ENCODE results near the gene P2RY6. TPM values are rescaled to one million over a fixed set of nuclear protein-coding genes. Genes with fewer than 3 reads are reported as not detected.
"Not testable (repeated sequence)": the region's sequence is repeated elsewhere in the genome, so short reads cannot be mapped to it uniquely, and the experiment has no call there.

The P2RY6 gene
- total RNA-seq, 1 donor from 2014 or later, result 0.74 TPM

GRCh38 chr11:73270016-73270854 lies 1.9 kb upstream of the P2RY6 start:
- H3K27me3 Mint-ChIP-seq (ENCODE audit: unreplicated experiment), result peaks cover 14% of the 10 kb centered on the region
- no peak overlapping the region for H3K27ac Mint-ChIP-seq (ENCODE audit: unreplicated experiment)
- H3K4me3 Mint-ChIP-seq (ENCODE audit: unreplicated experiment), result no peak overlapping the region
- no peaks in the 10 kb centered on the region for H3K36me3 Mint-ChIP-seq (ENCODE audit: low read depth, unreplicated experiment)
- no peaks in the 10 kb centered on the region for H3K9me3 Mint-ChIP-seq (ENCODE audit: unreplicated experiment)
- no peak for TF ChIP-seq CTCF (IDR thresholded peaks at IDR 0.05; ENCODE audit: unreplicated experiment)
- DNase-seq (ENCODE audit: low spot score), result no peak
- H3K4me1 Mint-ChIP-seq (ENCODE audit: unreplicated experiment), result peaks cover 29% of the 10 kb centered on the region

GRCh38 chr11:73270855-73271477 lies 1.2 kb upstream of the P2RY6 start:
- H3K36me3 Mint-ChIP-seq (ENCODE audit: low read depth, unreplicated experiment), result no peaks in the 10 kb centered on the region
- peaks cover 12% of the 10 kb centered on the region for H3K27me3 Mint-ChIP-seq (ENCODE audit: unreplicated experiment)
- H3K4me1 Mint-ChIP-seq (ENCODE audit: unreplicated experiment), result peaks cover 29% of the 10 kb centered on the region
- TF ChIP-seq CTCF (IDR thresholded peaks at IDR 0.05; ENCODE audit: unreplicated experiment), result no peak
- no peak overlapping the region for H3K4me3 Mint-ChIP-seq (ENCODE audit: unreplicated experiment)
- DNase-seq (ENCODE audit: low spot score), result no peak
- no peaks in the 10 kb centered on the region for H3K9me3 Mint-ChIP-seq (ENCODE audit: unreplicated experiment)
- H3K27ac Mint-ChIP-seq (ENCODE audit: unreplicated experiment), result no peak overlapping the region

GRCh38 chr11:73271478-73271865 lies 666 bp upstream of the P2RY6 start:
- H3K27ac Mint-ChIP-seq (ENCODE audit: unreplicated experiment); DNase-seq (ENCODE audit: low spot score): not testable (repeated sequence)

GRCh38 chr11:73272680-73273038 lies 521 bp downstream of the P2RY6 start:
- no peak for TF ChIP-seq CTCF (IDR thresholded peaks at IDR 0.05; ENCODE audit: unreplicated experiment)
- Mint-ChIP-seq H3K36me3 (ENCODE audit: low read depth, unreplicated experiment) (no peaks in the 10 kb centered on the region), H3K27ac (ENCODE audit: unreplicated experiment) (no peak overlapping the region), H3K27me3 (ENCODE audit: unreplicated experiment) (peaks cover 9% of the 10 kb centered on the region), H3K4me1 (ENCODE audit: unreplicated experiment) (peaks cover 24% of the 10 kb centered on the region), H3K9me3 (ENCODE audit: unreplicated experiment) (no peaks in the 10 kb centered on the region), H3K4me3 (ENCODE audit: unreplicated experiment) (no peak overlapping the region)
- DNase-seq (ENCODE audit: low spot score), result no peak

More at GRCh38 chr11:73271478-73271865, 666 bp upstream of the P2RY6 start:
- H3K9me3 Mint-ChIP-seq (ENCODE audit: unreplicated experiment); H3K36me3 Mint-ChIP-seq (ENCODE audit: low read depth, unreplicated experiment); H3K27me3 Mint-ChIP-seq (ENCODE audit: unreplicated experiment); H3K4me3 Mint-ChIP-seq (ENCODE audit: unreplicated experiment): not testable (repeated sequence)
- peaks cover 24% of the 10 kb centered on the region for H3K4me1 Mint-ChIP-seq (ENCODE audit: unreplicated experiment)

- no peak overlapping the region for H3K4me3 Mint-ChIP-seq (ENCODE audit: unreplicated experiment)
- DNase-seq (ENCODE audit: low spot score), result no peak
- no peaks in the 10 kb centered on the region for H3K9me3 Mint-ChIP-seq (ENCODE audit: unreplicated experiment)
- peaks cover 6% of the 10 kb centered on the region for H3K27me3 Mint-ChIP-seq (ENCODE audit: unreplicated experiment)
- H3K36me3 Mint-ChIP-seq (ENCODE audit: low read depth, unreplicated experiment), result no peaks in the 10 kb centered on the region
- no peak for TF ChIP-seq CTCF (IDR thresholded peaks at IDR 0.05; ENCODE audit: unreplicated experiment)
- peaks cover 24% of the 10 kb centered on the region for H3K4me1 Mint-ChIP-seq (ENCODE audit: unreplicated experiment)
- no peak overlapping the region for H3K27ac Mint-ChIP-seq (ENCODE audit: unreplicated experiment)
Observed at GRCh38 chr11:73273222-73273895, 1.2 kb downstream of the P2RY6 start.

GRCh38 chr11:73274191-73274590 lies 2.1 kb downstream of the P2RY6 start:
- not testable (repeated sequence) for H3K9me3 Mint-ChIP-seq (ENCODE audit: unreplicated experiment); H3K27me3 Mint-ChIP-seq (ENCODE audit: unreplicated experiment); H3K36me3 Mint-ChIP-seq (ENCODE audit: low read depth, unreplicated experiment); H3K27ac Mint-ChIP-seq (ENCODE audit: unreplicated experiment); DNase-seq (ENCODE audit: low spot score); H3K4me3 Mint-ChIP-seq (ENCODE audit: unreplicated experiment)
- H3K4me1 Mint-ChIP-seq (ENCODE audit: unreplicated experiment), result peaks cover 19% of the 10 kb centered on the region
